ENCODE results near the gene RBSN.

The RBSN gene

DNA sequence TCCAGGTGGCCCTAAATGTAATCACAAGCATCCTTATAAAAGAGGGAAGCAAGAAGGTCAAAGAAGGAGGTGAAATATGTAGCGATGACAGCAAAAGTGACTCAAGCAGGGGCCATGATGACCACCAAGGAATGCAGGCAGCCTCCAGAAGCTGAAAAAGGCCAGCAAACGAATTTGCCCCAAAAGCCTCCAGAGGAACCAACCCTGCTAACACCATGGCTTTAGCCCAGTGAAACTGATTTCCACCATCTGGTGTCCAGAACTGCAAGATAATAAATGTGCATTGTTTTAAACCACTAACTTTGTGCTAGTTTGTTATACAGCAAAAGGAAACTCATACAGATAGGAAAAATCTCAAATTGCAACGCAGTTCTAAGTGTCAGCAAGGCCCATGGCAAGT lies 23.0 kb upstream of the RBSN start:
- ATAC-seq = no peak
- TF ChIP-seq ISL1 (CRISPR knock-in tag; IDR thresholded peaks at IDR 0.05) (no peak), PPARA (CRISPR knock-in tag; IDR thresholded peaks at IDR 0.05; ENCODE audit: borderline replicate concordance) (no peak), ZFP3 (CRISPR knock-in tag; IDR thresholded peaks at IDR 0.05) (no peak), ZC3H10 (CRISPR knock-in tag; IDR thresholded peaks at IDR 0.05) (no peak), GLIS3 (CRISPR knock-in tag; IDR thresholded peaks at IDR 0.05) (no peak), RARB (CRISPR knock-in tag; IDR thresholded peaks at IDR 0.05) (no peak), TCF4 (CRISPR knock-in tag; IDR thresholded peaks at IDR 0.05; ENCODE audit: borderline replicate concordance) (no peak), ESRRG (CRISPR knock-in tag; IDR thresholded peaks at IDR 0.05) (no peak)
- TF ChIP-seq, protein P1, sequence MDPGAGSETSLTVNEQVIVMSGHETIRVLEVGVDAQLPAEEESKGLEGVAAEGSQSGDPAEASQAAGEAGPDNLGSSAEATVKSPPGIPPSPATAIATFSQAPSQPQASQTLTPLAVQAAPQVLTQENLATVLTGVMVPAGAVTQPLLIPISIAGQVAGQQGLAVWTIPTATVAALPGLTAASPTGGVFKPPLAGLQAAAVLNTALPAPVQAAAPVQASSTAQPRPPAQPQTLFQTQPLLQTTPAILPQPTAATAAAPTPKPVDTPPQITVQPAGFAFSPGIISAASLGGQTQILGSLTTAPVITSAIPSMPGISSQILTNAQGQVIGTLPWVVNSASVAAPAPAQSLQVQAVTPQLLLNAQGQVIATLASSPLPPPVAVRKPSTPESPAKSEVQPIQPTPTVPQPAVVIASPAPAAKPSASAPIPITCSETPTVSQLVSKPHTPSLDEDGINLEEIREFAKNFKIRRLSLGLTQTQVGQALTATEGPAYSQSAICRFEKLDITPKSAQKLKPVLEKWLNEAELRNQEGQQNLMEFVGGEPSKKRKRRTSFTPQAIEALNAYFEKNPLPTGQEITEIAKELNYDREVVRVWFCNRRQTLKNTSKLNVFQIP (CRISPR knock-in tag; IDR thresholded peaks at IDR 0.05; ENCODE audit: borderline replicate concordance, low read depth) = no peak

DNA sequence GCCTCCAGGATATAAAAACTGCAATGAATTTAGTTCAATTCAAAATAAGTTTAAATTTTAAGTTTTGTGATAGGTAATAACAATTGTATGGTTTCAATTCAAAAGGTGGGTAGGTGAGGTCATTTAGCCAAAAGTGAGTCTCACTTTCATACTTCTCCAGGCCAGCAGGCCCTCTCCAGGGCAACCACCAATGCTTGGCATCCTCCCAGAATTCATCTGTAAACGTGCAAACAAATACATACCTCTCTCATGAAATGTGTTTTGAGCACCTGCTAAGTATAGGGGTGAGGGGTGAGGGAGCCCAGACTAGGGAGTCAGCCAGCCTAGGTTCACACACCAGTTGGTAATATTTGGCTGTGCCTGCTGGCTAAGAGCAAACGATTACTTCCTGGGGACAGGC lies 22.0 kb upstream of the RBSN start:
- ATAC-seq = no peak
- TF ChIP-seq GLIS3 (CRISPR knock-in tag; IDR thresholded peaks at IDR 0.05) (no peak), ZC3H10 (CRISPR knock-in tag; IDR thresholded peaks at IDR 0.05) (no peak), OSR1 (CRISPR knock-in tag; IDR thresholded peaks at IDR 0.05) (no peak), ZNF565 (CRISPR knock-in tag; conservative IDR thresholded peaks at IDR 0.05; ENCODE audit: low read depth) (no peak), ZNF70 (CRISPR knock-in tag; IDR thresholded peaks at IDR 0.05) (no peak), ISL1 (CRISPR knock-in tag; IDR thresholded peaks at IDR 0.05) (no peak)
- TF ChIP-seq, protein P2, sequence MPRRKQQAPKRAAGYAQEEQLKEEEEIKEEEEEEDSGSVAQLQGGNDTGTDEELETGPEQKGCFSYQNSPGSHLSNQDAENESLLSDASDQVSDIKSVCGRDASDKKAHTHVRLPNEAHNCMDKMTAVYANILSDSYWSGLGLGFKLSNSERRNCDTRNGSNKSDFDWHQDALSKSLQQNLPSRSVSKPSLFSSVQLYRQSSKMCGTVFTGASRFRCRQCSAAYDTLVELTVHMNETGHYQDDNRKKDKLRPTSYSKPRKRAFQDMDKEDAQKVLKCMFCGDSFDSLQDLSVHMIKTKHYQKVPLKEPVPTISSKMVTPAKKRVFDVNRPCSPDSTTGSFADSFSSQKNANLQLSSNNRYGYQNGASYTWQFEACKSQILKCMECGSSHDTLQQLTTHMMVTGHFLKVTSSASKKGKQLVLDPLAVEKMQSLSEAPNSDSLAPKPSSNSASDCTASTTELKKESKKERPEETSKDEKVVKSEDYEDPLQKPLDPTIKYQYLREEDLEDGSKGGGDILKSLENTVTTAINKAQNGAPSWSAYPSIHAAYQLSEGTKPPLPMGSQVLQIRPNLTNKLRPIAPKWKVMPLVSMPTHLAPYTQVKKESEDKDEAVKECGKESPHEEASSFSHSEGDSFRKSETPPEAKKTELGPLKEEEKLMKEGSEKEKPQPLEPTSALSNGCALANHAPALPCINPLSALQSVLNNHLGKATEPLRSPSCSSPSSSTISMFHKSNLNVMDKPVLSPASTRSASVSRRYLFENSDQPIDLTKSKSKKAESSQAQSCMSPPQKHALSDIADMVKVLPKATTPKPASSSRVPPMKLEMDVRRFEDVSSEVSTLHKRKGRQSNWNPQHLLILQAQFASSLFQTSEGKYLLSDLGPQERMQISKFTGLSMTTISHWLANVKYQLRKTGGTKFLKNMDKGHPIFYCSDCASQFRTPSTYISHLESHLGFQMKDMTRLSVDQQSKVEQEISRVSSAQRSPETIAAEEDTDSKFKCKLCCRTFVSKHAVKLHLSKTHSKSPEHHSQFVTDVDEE (CRISPR knock-in tag; IDR thresholded peaks at IDR 0.05) = no peak
- TF ChIP-seq, protein P3, sequence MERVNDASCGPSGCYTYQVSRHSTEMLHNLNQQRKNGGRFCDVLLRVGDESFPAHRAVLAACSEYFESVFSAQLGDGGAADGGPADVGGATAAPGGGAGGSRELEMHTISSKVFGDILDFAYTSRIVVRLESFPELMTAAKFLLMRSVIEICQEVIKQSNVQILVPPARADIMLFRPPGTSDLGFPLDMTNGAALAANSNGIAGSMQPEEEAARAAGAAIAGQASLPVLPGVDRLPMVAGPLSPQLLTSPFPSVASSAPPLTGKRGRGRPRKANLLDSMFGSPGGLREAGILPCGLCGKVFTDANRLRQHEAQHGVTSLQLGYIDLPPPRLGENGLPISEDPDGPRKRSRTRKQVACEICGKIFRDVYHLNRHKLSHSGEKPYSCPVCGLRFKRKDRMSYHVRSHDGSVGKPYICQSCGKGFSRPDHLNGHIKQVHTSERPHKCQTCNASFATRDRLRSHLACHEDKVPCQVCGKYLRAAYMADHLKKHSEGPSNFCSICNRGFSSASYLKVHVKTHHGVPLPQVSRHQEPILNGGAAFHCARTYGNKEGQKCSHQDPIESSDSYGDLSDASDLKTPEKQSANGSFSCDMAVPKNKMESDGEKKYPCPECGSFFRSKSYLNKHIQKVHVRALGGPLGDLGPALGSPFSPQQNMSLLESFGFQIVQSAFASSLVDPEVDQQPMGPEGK (CRISPR knock-in tag; IDR thresholded peaks at IDR 0.05; ENCODE audit: borderline replicate concordance) = no peak
- TF ChIP-seq, protein P1 (CRISPR knock-in tag; IDR thresholded peaks at IDR 0.05; ENCODE audit: borderline replicate concordance, low read depth) = no peak
- TF ChIP-seq, protein P4, sequence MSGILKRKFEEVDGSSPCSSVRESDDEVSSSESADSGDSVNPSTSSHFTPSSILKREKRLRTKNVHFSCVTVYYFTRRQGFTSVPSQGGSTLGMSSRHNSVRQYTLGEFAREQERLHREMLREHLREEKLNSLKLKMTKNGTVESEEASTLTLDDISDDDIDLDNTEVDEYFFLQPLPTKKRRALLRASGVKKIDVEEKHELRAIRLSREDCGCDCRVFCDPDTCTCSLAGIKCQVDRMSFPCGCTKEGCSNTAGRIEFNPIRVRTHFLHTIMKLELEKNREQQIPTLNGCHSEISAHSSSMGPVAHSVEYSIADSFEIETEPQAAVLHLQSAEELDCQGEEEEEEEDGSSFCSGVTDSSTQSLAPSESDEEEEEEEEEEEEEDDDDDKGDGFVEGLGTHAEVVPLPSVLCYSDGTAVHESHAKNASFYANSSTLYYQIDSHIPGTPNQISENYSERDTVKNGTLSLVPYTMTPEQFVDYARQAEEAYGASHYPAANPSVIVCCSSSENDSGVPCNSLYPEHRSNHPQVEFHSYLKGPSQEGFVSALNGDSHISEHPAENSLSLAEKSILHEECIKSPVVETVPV (CRISPR knock-in tag; IDR thresholded peaks at IDR 0.05) = no peak

DNA sequence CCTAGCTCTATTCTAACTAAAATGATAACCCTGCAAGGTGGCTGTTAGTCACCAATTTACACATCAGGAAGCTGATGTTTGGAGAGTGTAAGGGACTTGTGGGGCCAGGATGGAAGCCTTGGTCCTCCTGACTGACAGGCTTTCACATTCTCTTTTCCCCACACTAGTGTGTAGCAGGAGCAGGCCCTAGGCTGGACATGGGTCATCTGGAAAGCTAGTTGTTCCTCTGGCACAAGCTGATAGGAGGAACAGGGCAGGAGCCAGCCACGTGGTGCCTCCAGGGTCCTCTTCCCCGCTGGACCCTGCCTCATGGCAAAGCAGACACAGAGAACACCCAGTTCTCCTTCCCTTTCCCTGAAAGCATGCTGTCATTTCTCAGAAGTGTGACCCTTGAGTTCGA lies 18.1 kb upstream of the RBSN start:
- TF ChIP-seq, protein P5, sequence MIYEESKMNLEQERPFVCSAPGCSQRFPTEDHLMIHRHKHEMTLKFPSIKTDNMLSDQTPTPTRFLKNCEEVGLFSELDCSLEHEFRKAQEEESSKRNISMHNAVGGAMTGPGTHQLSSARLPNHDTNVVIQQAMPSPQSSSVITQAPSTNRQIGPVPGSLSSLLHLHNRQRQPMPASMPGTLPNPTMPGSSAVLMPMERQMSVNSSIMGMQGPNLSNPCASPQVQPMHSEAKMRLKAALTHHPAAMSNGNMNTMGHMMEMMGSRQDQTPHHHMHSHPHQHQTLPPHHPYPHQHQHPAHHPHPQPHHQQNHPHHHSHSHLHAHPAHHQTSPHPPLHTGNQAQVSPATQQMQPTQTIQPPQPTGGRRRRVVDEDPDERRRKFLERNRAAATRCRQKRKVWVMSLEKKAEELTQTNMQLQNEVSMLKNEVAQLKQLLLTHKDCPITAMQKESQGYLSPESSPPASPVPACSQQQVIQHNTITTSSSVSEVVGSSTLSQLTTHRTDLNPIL (CRISPR knock-in tag; IDR thresholded peaks at IDR 0.05; ENCODE audit: low read depth) = no peak
- TF ChIP-seq, protein P1 (CRISPR knock-in tag; IDR thresholded peaks at IDR 0.05; ENCODE audit: borderline replicate concordance, low read depth) = no peak
- TF ChIP-seq ARNTL (CRISPR knock-in tag; IDR thresholded peaks at IDR 0.05; ENCODE audit: borderline replicate concordance, low read depth) (no peak), ZC3H10 (CRISPR knock-in tag; IDR thresholded peaks at IDR 0.05) (no peak), ISL1 (CRISPR knock-in tag; IDR thresholded peaks at IDR 0.05) (no peak), OSR1 (CRISPR knock-in tag; IDR thresholded peaks at IDR 0.05) (no peak), ZFP3 (CRISPR knock-in tag; IDR thresholded peaks at IDR 0.05) (no peak), BACH2 (CRISPR knock-in tag; IDR thresholded peaks at IDR 0.05; ENCODE audit: borderline replicate concordance) (no peak)
- TF ChIP-seq, protein P2 (CRISPR knock-in tag; IDR thresholded peaks at IDR 0.05) = no peak
- ATAC-seq = no peak
